Measurements from ENCODE around the gene HPRT1. TPM values are rescaled to one million over a fixed set of nuclear protein-coding genes. Genes with fewer than 3 reads are reported as not detected.

The HPRT1 gene
- total and polyA plus RNA-seq, 2 experiments from 2014 or later, result 6.5 to 14.0 TPM

DNA sequence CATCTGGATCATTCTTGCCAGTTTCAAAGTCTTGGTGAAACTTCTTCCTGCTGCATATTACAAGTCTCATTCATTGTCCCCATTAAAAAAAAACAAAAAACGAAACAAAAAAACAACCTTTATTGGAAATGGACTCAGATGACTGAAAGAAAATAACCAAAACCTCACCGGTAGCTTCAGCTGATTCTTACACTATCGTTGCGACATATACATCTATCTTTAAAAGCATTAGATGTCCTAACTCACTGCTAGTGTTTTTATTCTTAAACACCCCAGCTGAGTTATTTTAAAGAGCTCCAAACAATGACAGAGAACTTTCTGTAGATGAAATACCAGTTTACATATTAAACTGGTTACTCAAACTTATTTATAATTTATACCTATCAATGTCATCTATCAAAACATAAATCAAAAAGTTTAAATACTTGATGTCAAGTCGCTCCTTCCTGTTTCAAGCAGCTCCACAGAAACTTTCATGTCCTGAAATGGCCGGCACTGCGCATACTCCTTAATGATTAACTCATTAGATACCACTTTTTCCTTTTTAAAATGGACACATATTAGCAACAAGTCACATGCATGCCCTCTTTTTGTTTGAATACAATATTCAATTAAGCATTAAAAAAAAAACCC, 87.2 kb downstream of the HPRT1 start:
- Histone ChIP-seq H3K79me2 (peaks cover 16% of the 10 kb centered on the region), H3K27ac (peak overlapping the region; percentile 95), H3K4me3 (no peak overlapping the region), H3K9me2 (replicated peaks; ENCODE audit: insufficient read depth) (no peaks in the 10 kb centered on the region), H2AFZ (no peak overlapping the region), H3K4me1 (ENCODE audit: insufficient read depth) (no peaks in the 10 kb centered on the region), H3K27me3 (no peaks in the 10 kb centered on the region), H3K4me2 (peak overlapping the region; percentile 87), H4K20me1 (ENCODE audit: insufficient read depth, poor library complexity, severe bottlenecking) (no peaks in the 10 kb centered on the region), H3K9me3 (ENCODE audit: low read depth) (no peaks in the 10 kb centered on the region), H3K36me3 (replicated peaks; ENCODE audit: insufficient read depth, low read depth) (no peaks in the 10 kb centered on the region)
- 62% methylated on average over 7 of the region's 7 CpGs for WGBS (ENCODE audit: low lambda C conversion rate, missing lambda C conversion rate)
- TF ChIP-seq, protein P1, sequence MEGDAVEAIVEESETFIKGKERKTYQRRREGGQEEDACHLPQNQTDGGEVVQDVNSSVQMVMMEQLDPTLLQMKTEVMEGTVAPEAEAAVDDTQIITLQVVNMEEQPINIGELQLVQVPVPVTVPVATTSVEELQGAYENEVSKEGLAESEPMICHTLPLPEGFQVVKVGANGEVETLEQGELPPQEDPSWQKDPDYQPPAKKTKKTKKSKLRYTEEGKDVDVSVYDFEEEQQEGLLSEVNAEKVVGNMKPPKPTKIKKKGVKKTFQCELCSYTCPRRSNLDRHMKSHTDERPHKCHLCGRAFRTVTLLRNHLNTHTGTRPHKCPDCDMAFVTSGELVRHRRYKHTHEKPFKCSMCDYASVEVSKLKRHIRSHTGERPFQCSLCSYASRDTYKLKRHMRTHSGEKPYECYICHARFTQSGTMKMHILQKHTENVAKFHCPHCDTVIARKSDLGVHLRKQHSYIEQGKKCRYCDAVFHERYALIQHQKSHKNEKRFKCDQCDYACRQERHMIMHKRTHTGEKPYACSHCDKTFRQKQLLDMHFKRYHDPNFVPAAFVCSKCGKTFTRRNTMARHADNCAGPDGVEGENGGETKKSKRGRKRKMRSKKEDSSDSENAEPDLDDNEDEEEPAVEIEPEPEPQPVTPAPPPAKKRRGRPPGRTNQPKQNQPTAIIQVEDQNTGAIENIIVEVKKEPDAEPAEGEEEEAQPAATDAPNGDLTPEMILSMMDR (IDR thresholded peaks at IDR 0.05; ENCODE audit: poor library complexity), result no peak
- TF ChIP-seq EZH2 (IDR thresholded peaks at IDR 0.05; ENCODE audit: borderline replicate concordance) (no peak), EZH2phosphoT487 (IDR thresholded peaks at IDR 0.05; ENCODE audit: low read depth, severe bottlenecking, unreplicated experiment) (no peak)
- DNase-seq (ENCODE audit: low spot score), result no peak

DNA sequence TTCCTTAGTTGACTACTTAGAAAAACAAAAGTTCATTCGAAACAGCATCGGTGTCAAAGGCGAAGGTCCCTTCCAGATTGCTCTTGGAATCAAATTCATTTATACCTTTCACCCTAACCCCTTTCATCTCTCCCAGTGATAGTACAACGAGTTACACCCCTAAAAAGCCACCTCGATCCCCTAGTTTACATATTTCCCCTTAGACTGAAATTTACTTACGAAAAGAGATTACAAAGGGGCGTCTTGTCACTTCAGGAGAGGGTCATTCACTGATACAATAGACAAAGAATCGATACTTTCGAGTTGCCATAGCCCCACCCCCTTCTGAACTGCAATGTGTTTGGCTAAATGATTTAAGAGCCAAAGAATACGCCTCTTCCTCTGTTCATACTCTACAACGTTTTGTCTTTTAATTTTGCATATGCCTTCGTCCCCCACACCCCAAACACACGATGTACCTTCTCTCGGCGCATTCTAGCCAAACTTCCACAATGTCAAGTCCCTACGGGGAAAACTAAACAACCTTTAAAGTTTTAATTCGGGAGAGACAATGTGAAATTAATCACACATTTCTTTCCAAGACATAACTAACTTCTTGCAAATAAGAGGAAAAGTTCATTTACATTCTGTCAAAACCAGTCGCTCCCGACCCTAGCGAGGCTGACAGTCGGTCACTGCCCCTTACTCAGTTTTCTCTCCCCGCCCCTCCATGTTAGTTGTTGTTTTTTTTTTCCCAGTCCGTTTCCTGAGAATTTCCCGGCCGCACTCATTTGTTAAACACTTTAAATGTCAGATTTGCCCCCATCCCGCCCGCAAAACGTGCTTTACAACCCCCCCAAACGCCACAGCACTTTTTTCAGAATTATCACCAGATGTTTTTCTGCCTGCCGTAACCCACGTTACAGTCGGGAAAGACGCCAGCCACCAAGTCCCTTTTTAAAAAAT, 88.6 kb downstream of the HPRT1 start:
- Histone ChIP-seq H4K20me1 (ENCODE audit: insufficient read depth, poor library complexity, severe bottlenecking) (no peaks in the 10 kb centered on the region), H3K27ac (peak overlapping the region; percentile 95), H3K27me3 (no peaks in the 10 kb centered on the region), H3K79me2 (peaks cover 16% of the 10 kb centered on the region), H3K9me2 (replicated peaks; ENCODE audit: insufficient read depth) (no peaks in the 10 kb centered on the region), H2AFZ (peak overlapping the region; percentile 6), H3K4me1 (ENCODE audit: insufficient read depth) (no peaks in the 10 kb centered on the region), H3K36me3 (replicated peaks; ENCODE audit: insufficient read depth, low read depth) (no peaks in the 10 kb centered on the region), H3K9me3 (ENCODE audit: low read depth) (no peaks in the 10 kb centered on the region), H3K4me3 (peak overlapping the region; percentile 54), H3K4me2 (peak overlapping the region; percentile 87)
- TF ChIP-seq EZH2 (IDR thresholded peaks at IDR 0.05; ENCODE audit: borderline replicate concordance), result peak; percentile 21
- TF ChIP-seq, protein P1 (IDR thresholded peaks at IDR 0.05; ENCODE audit: poor library complexity), result no peak
- DNase-seq (ENCODE audit: low spot score), result no peak
- WGBS (ENCODE audit: low lambda C conversion rate, missing lambda C conversion rate), result 42% methylated on average over 33 of the region's 33 CpGs

MicroRNAs encoded within 50 kb of the gene (microRNA counts, 767-probe panel; counts per million panel counts)
- not detected for microRNA hsa-miR-424-5p
- 7,487 counts per million, percentile 43 among the panel's probes with 10 or more counts for microRNA hsa-miR-450a-5p
- not detected for microRNA hsa-miR-450b-3p
- not detected for microRNA hsa-miR-450b-5p
- 6,989 counts per million, percentile 37 among the panel's probes with 10 or more counts for microRNA hsa-miR-503
- not detected for microRNA hsa-miR-542-3p
- not detected for microRNA hsa-miR-542-5p

Small RNAs within 50 kb of the gene (microRNA-seq; reads per million reads assigned to microRNA genes)
- gene MIR424, result 12,119 reads per million, percentile 95 among the genes with 10 or more reads in this experiment
- 24.1 reads per million, percentile 42 among the genes with 10 or more reads in this experiment for gene MIR450A1
- gene MIR450A2, result 63.5 reads per million, percentile 55 among the genes with 10 or more reads in this experiment
- gene MIR450B, result 64.4 reads per million, percentile 55 among the genes with 10 or more reads in this experiment
- gene MIR503, result 686 reads per million, percentile 76 among the genes with 10 or more reads in this experiment
- gene MIR542, result 693 reads per million, percentile 76 among the genes with 10 or more reads in this experiment

Small RNAs within 50 kb of the gene (small RNA-seq; reads per million reads assigned to genes)
- not detected for gene AC004383.1
- not detected for gene MIR450A1
- 0.40 reads per million, percentile 26 among the genes with 10 or more reads in this experiment for gene MIR450A2
- 18.1 reads per million, percentile 96 among the genes with 10 or more reads in this experiment for gene MIR450B
- 4.6 reads per million, percentile 93 among the genes with 10 or more reads in this experiment for gene MIR503
- 65.3 reads per million, percentile 97 among the genes with 10 or more reads in this experiment for gene MIR542

Other genes starting within 250 kb of the HPRT1 start
- gene CCDC160, start 223.0 kb upstream of the HPRT1 start, total RNA-seq, result 0.47 and 0.84 TPM in 2 replicates
- 1.9 TPM in 1 of 2 replicates, not detected in the other for gene CCDC160, start 223.0 kb upstream of the HPRT1 start, polyA plus RNA-seq
- 20.8 and 23.5 TPM in 2 replicates for gene PHF6, start 86.9 kb upstream of the HPRT1 start, total RNA-seq
- gene PHF6, start 86.9 kb upstream of the HPRT1 start, polyA plus RNA-seq, result 14.1 and 15.8 TPM in 2 replicates
- gene PLAC1, start 198.3 kb downstream of the HPRT1 start, total RNA-seq, result 0.24 and 2.9 TPM in 2 replicates
- gene PLAC1, start 198.3 kb downstream of the HPRT1 start, polyA plus RNA-seq, result 0.93 and 2.7 TPM in 2 replicates